Ramos (cell line): Measurements from ENCODE around the gene NEGR1.

Experiments
- in situ Hi-C: fragments of 300-500 bp; cut with MboI; formaldehyde crosslinking; loops from one replicate; pipeline ENCODE4 v1.14.3; 2022; ENCODE audit warnings: low sequenced_read_pairs; ENCODE audit not compliant: unreplicated experiment

The NEGR1 gene

DNA sequence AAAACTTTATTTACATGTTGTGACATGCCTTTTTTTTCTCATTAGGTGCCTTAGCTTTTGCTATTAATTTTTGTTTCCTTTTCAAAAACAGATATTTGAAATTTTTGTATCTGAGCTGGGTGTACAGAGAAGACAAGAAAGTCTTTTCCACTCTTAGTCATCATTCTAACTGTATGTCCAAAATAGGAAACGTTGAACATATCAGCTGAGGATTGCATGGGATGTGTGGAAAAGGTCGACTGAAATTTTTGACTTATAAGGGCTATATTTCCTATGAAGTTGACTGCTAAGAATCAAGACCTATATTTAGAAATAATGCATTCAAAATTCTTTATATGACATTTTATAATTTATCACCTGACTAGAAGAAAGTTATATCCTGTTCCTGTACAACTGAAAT is 931.5 kb downstream of the NEGR1 start:
- in situ Hi-C loops, result no loop called here

DNA sequence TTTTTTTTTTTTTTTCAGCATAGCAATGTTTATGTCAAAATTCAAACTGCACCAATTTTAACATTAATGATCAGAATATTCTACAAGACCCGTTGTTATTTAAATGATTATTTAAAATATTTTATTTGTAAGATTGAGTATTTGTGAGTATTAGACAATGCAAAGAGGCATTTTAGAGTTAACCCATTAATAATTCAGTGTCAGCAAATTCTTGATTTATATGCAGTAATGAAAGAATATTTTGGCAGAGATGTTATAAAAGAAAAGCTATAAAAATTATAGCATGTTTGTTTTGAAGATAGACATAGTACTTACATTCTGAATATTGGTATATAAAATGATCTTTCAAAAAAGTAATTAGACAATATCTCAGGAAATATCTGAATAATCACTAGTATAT is 932.0 kb downstream of the NEGR1 start:
- in situ Hi-C loops, result no loop called here
